Upper lobe of right lung (tissue), 1 donor: ENCODE results near the gene PICALM. TPM values are rescaled to one million over a fixed set of nuclear protein-coding genes. Genes with fewer than 3 reads are reported as not detected.

ENCODE experiments used
- ATAC-seq: fragments of 200-7000 bp; cut with Tn5 transposase; one replicate; pipeline ENCODE4 v1.9.1; 2020; ENCODE audit warnings: mild to moderate bottlenecking, moderate library complexity
- DNase-seq: peaks from one replicate; pipeline ENCODE4 v3.0.0-alpha.2; 2020
- H3K27ac ChIP-seq: fragments of 200-600 bp; one replicate; pipeline ENCODE4 v1.8.0; 2022
- H3K27me3 ChIP-seq: fragments of 200-600 bp; one replicate; pipeline ENCODE4 v1.8.0; 2022; ENCODE audit warnings: mild to moderate bottlenecking
- H3K36me3 ChIP-seq: fragments of 200-600 bp; one replicate; pipeline ENCODE4 v1.8.0; 2022
- H3K4me1 ChIP-seq: fragments of 200-600 bp; one replicate; pipeline ENCODE4 v1.8.0; 2022
- H3K4me3 ChIP-seq: fragments of 200-600 bp; one replicate; pipeline ENCODE4 v1.8.0; 2022; ENCODE audit warnings: mild to moderate bottlenecking
- H3K9me3 ChIP-seq: fragments of 200-600 bp; one replicate; pipeline ENCODE4 v1.8.0; 2022
- intact Hi-C: fragments of 100-400 bp; cut with DNase I; formaldehyde crosslinking; loops from one replicate; pipeline ENCODE4 v1.11.0; 2022
- total RNA-seq: library from RNA; stranded (reverse); fragmentation: NEBNext Ultra II Directional; extraction: Animal tissue kit (Norgen Biotek cat#: 25700); gene quantifications from one replicate; pipeline ENCODE4 v1.2.1, GENCODE V29; 2021
- TF ChIP-seq, protein P1 (sequence below): fragments of 200-600 bp; IDR thresholded peaks from one replicate; pipeline ENCODE4 v1.8.0; 2022; ENCODE audit warnings: antibody characterized with exemption
- donor health status: DM: no; HTN: yes; CAD: no; lungs with severe emphysema.

Gene PICALM
- total RNA-seq, 1 donor from 2014 or later, result 193 TPM

GRCh38 chr11:86068138-86068871 is 579 bp downstream of the PICALM start:
- intact Hi-C loops, result no loop called here
- DNase-seq, result peak; percentile 74

DNA sequence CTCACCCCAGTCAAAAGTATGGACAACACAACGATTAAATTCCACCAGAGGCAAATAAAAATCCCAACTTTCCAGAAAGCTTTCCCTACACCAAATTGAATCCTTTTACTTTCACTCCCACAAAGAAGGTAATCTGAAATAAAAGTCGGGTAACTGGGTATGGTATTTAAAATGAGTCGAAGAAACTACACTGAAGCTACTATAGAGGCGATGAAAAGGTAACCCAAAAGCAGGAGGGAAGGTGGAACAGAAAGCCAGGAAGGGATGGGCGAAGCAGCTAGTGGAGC is 1.1 kb downstream of the PICALM start:
- DNase-seq, result no peak
- H3K4me1 ChIP-seq, result peaks cover 39% of the 10 kb centered on the region
- TF ChIP-seq, protein P1, sequence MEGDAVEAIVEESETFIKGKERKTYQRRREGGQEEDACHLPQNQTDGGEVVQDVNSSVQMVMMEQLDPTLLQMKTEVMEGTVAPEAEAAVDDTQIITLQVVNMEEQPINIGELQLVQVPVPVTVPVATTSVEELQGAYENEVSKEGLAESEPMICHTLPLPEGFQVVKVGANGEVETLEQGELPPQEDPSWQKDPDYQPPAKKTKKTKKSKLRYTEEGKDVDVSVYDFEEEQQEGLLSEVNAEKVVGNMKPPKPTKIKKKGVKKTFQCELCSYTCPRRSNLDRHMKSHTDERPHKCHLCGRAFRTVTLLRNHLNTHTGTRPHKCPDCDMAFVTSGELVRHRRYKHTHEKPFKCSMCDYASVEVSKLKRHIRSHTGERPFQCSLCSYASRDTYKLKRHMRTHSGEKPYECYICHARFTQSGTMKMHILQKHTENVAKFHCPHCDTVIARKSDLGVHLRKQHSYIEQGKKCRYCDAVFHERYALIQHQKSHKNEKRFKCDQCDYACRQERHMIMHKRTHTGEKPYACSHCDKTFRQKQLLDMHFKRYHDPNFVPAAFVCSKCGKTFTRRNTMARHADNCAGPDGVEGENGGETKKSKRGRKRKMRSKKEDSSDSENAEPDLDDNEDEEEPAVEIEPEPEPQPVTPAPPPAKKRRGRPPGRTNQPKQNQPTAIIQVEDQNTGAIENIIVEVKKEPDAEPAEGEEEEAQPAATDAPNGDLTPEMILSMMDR, result no peak
- no peaks in the 10 kb centered on the region for H3K27me3 ChIP-seq
- intact Hi-C loops, result no loop called here
- H3K36me3 ChIP-seq, result no peaks in the 10 kb centered on the region
- no peaks in the 10 kb centered on the region for H3K9me3 ChIP-seq
- no peak for ATAC-seq
- peak overlapping the region; percentile 88 for H3K4me3 ChIP-seq
- H3K27ac ChIP-seq, result peak overlapping the region; percentile 96

More at GRCh38 chr11:86068138-86068871, 579 bp downstream of the PICALM start:
- TF ChIP-seq, protein P1, result no peak
- peak; percentile 2 for ATAC-seq
- no peaks in the 10 kb centered on the region for H3K36me3 ChIP-seq
- no peaks in the 10 kb centered on the region for H3K27me3 ChIP-seq
- H3K9me3 ChIP-seq, result no peaks in the 10 kb centered on the region
- H3K27ac ChIP-seq, result peak overlapping the region; percentile 96
- peaks cover 34% of the 10 kb centered on the region for H3K4me1 ChIP-seq
- H3K4me3 ChIP-seq, result peak overlapping the region; percentile 88

DNA sequence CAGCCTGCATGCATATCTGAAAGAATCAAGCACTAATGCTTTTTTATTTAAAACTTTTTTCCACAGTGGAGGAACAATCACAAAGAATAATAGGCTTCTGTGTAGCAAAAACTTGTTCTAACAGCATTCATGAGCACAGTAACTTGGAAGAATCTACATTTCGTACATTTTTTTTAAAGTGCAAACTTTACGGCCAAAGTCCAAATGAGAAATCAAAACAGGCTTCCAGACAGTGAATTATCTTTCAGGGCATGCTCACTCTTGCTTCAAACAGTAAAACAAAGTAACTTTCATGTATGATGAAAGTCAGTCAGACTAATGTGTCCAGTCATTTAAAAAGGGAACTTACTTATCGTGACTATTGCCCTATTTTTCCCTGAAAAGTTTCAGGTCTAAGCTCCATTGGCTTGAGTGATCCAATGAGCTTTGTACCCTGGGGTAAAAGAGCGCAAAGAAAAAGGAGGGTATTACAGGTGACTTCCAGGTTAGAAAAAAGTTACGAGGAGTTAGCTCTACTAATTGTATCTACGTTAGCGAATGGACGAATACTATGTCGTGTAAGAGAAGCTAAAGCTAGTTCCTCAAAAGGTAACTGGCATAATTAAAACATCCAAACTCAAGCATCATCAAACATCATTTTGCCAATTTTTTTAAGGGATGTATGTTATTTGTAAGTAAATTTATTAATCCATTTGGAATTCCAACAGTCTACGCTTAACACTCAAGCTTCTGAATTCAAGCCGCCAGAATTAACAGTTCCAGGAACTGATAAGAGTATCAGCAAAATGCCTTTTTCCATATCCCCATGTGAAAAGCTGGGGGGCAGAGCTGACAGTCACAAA is 1.7 kb downstream of the PICALM start:
- TF ChIP-seq, protein P1, result no peak
- Histone ChIP-seq H3K9me3 (no peaks in the 10 kb centered on the region), H3K4me1 (peaks cover 43% of the 10 kb centered on the region), H3K36me3 (no peaks in the 10 kb centered on the region), H3K27ac (peak overlapping the region; percentile 96), H3K4me3 (peak overlapping the region; percentile 88), H3K27me3 (no peaks in the 10 kb centered on the region)
- no peak for DNase-seq
- intact Hi-C loops, result no loop called here
- no peak for ATAC-seq

DNA sequence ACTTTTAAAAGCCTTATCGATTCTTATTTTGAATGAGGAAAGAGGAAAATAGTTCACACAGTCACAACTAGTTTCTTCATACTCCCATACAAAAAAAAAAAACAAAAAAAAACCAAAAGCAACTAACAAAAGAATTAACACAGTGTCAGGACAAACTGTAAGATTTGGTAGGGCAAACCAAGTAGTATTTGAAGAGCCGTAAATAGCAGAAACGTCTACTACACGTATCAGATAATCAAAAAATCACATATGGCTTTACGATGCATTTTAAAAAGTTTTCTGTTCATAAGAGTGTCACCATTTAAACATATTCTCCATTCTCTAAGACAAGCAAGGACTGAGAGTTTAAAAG is 2.3 kb downstream of the PICALM start:
- no peaks in the 10 kb centered on the region for H3K36me3 ChIP-seq
- H3K4me1 ChIP-seq, result peaks cover 49% of the 10 kb centered on the region
- TF ChIP-seq, protein P1, result no peak
- ATAC-seq, result no peak
- intact Hi-C loops, result no loop called here
- peak overlapping the region; percentile 96 for H3K27ac ChIP-seq
- H3K4me3 ChIP-seq, result peak overlapping the region; percentile 88
- no peaks in the 10 kb centered on the region for H3K9me3 ChIP-seq
- no peaks in the 10 kb centered on the region for H3K27me3 ChIP-seq
- no peak for DNase-seq

DNA sequence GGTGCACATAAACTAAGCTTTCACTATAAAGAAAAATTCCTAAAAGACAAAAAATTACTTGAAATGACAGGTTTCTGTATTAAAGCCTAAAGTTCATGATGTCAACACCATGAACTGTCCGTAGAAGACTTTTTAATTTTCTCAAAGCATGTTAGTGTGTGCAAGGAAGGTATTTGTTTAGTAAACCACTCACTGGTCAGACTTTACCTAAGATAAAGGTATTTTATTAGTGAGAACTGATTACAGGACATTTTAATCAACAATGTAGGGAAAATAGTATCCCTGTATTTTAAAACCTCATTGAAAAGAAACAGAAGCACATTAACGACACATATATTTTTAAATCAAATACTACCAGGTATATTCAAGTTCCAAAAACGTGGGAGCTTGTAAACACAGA is 2.9 kb downstream of the PICALM start:
- H3K27ac ChIP-seq, result peak overlapping the region; percentile 96
- TF ChIP-seq, protein P1, result no peak
- intact Hi-C loops, result no loop called here

More for the DNA sequence above, 2.9 kb downstream of the PICALM start:
- H3K9me3 ChIP-seq, result no peaks in the 10 kb centered on the region
- H3K4me1 ChIP-seq, result peaks cover 52% of the 10 kb centered on the region
- ATAC-seq (no peak), DNase-seq (no peak)
- H3K4me3 ChIP-seq, result peak overlapping the region; percentile 88
- no peaks in the 10 kb centered on the region for H3K27me3 ChIP-seq
- no peaks in the 10 kb centered on the region for H3K36me3 ChIP-seq
